ENCODE measurements around the gene ZDHHC12.

Gene ZDHHC12

GRCh38 chr9:128729766-128730517 is 6.0 kb upstream of the ZDHHC12 start:
- DNase-seq = no peak

- no peak for DNase-seq
Measured at GRCh38 chr9:128729302-128729701, 5.4 kb upstream of the ZDHHC12 start.

DNA sequence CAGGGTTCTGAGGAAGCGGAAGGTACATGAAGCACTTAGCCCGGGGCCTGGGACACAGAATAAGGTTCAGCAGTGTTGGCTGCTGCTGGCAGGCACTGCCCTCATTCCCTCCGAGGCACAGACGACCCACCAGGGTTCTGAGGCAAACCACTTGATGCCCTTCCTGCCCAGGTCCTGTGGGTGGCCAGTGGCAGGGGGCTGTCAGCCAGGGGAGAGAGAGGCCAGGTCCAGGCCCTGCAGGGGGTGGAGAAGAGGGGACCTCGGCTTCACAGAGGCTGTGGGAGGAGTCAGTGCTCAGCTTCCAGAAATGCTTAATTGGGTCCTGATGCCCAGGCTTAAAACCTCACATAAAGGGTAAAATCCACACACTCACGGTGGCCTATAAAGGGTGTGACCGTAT is 4.4 kb upstream of the ZDHHC12 start:
- no peak for DNase-seq

GRCh38 chr9:128727640-128728248 is 3.8 kb upstream of the ZDHHC12 start:
- DNase-seq = no peak

GRCh38 chr9:128724744-128725211 is 851 bp upstream of the ZDHHC12 start:
- DNase-seq = peak; percentile 58

DNA sequence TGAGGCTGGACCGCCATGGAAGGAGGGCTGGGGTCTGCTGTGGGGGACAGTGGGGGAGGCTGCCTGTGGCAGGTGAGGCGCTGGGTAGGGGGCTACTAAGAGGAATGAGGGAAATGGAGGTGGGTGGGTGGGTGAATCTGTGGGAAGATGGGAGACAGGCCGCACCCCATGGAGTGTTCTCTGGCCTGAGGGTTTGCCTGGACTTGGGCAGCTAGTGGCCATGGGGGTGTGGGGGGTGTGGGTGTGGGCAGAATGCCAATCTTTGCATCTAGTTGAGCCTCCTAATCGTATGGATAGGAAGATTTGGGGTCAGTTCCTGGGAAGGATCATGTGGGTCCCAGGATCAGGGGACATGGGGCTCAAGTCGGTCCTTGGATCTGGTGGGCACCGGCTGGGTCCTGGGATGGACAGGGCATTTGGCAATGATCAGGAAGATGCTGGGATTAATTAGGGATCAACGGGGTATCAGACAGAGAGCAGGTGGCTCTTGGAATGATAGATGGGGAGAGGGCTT is 518 bp downstream of the ZDHHC12 start:
- no peak for DNase-seq

DNA sequence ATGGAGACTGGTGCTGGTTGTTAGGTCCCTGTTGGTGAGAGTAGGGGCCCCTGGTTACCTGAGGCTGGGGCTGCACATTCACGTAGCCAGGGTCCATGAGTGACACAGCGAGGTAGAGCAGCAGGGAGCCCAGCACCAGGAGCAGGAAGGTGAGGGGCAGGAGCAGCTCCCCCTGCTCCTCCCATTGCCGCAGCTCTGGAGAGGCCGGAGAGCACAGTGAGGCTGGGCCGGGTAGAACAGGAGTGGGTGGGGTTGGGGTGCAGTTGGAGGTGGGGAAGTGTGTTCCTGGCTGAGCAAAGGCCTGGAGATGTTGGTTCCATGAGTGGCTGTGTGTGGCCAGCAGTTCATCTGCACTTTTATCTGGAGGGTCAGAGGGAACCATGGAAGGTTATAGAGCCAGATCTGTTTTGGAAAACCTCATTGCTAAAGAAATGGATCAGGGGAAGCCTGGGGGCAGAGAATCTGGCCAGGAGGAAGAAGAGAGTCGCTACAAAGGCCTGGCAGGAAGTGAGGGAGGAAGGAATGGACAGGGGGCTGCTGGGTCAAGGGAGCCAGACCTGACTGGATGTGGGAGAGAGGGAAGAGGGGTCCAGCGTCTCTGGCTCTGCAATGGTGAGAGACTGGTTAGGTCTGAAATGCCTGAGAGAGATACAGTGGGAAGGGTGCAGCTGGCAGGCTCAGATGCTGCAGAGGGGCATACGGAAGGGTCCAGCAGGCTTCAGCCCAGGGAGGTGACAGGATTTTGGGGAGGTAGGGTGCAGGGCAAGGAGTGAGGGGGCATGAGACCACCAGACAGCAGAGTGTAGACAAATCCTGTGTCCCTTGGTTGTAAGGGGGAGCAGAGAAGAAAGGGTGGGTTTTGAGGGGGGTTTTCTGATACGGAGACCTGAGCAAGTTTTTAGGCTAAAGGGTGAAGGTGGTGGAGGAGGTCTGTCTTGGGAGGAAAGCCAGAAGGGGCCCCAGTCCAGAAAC is 1.3 kb downstream of the ZDHHC12 start:
- DNase-seq = no peak

GRCh38 chr9:128721487-128722010 is 2.4 kb downstream of the ZDHHC12 start:
- no peak for DNase-seq

DNA sequence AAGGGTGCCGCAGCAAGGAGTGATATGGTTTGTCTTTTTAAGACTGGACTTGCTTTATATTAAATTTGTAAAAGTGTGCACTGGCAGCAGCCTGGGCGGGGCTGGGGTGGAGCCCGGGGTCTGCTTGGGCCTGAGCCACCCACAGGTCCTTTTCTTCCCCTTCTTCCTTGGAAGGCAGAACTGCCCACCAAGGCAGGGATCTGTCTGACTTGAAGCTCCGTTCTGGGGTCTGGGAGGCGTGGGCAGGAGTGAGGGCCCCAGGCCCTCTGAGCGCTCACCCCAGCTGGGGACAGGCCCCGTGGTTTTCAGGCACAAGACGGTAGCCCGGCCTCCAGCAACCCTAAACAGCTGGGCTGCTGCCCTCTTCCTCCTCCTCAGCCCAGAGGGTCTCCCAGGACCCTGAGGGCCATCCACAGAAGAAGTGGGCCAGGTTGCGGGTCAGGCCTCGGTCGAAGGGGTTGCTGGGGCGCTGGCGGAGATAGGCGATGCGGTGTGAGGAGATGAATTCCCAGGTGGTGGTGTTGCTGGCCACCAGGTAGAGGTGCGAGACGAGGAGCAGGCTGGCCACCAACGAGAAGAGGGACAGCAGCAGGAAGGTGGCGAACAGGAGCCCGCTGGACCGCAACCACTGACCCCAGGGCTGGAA is 3.0 kb downstream of the ZDHHC12 start:
- DNase-seq = no peak

- DNase-seq = no peak
Measured at GRCh38 chr9:128719919-128720605, 3.9 kb downstream of the ZDHHC12 start.

- no peak for DNase-seq
Measured at GRCh38 chr9:128718475-128718874, 5.5 kb downstream of the ZDHHC12 start.

DNA sequence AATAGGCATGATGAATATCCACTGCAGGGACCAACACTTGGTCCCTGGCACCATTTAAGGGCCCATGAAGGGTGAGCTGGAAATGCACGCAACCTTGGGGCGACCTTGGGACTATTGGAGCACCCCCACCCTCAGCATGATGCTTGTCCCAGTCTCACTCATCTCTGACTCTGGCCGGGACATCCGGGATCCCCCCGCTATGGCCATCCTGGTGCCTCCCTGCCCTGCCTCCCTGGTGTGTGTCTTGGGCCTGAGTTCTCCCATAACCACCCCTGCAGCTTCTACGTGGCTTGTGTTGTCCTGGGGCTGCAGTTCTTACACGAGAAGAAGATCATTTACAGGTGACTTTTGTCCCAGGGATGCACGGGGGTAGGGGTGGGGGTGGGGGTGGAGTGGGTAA is 5.9 kb downstream of the ZDHHC12 start:
- DNase-seq = no peak

DNA sequence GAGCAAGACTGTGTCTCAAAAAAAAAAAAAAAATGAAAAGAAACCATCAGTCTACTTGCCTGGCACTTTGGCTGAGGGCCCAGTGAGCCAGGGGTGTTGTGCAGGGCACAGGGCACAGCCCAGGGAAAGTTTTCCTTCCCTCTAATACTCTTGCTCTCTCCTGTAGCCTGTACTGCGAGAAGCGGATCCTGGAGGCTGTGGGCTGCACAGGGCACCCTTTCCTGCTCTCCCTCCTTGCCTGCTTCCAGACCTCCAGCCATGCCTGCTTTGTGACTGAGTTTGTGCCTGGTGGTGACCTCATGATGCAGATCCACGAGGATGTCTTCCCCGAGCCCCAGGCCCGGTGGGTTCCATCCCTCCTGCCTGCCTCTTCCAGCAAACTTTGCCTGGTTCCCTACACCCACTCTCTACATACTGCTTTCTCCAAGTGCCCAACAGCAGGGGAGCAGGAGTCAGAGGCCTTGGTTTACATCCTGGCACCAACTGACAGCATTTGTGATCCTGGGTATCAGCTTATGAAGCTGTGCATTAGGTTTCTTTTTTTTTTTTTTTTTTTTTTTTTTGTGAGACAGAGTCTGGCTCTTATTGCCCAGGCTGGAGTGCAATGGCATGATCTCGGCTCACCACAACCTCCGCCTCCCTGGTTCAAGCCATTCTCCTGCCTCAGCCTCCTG is 7.2 kb downstream of the ZDHHC12 start:
- no peak for DNase-seq

DNA sequence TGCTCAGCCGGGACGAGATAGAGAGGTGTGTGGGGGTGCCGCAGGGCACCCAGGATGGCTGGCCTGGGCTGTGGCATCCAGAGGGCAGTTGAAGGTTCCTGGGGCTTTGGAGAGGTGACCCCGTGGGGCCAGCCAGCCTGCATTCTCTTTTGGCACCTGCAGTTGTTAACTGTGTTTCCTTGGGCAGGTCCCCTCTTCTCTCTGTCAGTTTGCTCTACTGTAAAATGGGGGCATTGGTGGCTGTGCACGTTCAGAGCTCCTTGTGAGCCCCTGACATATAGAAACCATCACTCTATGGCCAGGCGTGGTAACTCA is 8.5 kb downstream of the ZDHHC12 start:
- no peak for DNase-seq

DNA sequence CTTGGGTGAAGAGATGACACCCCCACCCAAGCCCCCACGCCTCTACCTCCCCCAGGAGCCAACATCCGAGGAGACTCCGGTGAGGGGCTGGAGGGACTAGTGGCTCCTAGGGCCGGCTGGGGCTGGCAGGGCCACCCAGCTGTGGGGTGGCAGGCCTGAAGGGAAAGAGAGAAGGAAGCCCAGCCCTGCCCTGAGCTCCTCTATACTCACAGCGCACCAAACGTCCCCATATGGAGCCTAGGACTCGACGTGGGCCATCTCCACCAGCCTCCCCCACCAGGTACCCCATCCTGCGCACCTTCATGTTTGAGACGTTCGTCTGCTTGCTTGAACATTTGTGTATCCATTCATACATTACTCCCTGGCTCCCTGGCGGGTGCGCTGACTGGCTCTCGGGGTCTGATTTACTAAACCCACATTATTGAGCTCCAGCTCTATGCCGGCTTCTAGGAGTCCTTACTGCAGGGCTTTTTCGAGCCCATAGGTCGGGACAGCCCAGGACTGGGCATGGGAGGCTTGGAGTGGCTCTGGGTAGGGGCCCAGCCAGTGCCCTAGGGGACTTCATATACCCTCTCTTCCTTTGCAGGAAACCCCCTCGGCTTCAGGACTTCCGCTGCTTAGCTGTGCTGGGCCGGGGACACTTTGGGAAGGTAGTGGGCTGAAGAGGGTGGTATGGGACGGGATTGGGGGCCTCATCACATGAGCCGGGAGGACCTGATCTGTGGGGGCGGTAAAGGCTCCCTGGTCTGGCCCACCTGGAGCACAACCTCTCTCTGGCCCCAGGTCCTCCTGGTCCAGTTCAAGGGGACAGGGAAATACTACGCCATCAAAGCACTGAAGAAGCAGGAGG is 9.1 kb downstream of the ZDHHC12 start:
- DNase-seq = no peak

DNA sequence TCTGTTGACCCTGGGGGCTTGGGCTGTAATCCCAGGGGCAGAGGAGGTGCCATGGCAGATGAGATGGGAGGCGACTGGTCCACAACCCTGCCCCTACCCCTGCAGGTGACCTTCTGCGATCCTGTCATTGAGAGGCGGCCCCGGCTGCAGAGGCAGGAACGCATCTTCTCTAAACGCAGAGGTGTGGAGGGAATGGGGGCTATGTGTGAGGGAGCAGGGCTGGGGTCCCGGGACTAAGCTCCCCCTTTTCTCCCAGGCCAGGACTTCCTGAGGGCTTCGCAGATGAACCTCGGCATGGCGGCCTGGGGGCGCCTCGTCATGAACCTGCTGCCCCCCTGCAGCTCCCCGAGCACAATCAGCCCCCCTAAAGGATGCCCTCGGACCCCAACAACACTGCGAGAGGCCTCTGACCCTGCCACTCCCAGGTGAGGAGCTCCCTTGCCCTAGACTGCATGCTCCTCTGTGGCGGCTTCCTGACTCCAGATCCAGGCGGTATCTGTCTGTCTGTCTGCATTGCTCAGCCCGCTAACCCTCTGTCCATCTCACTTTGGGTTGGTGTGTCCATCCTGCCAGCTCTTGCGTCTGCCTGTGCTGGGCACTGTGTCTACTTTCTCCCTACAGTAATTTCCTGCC is 9.9 kb downstream of the ZDHHC12 start:
- DNase-seq = no peak

GRCh38 chr9:128713411-128713780 is 10.5 kb downstream of the ZDHHC12 start:
- no peak for DNase-seq

GRCh38 chr9:128712451-128713410 is 11.2 kb downstream of the ZDHHC12 start:
- DNase-seq = no peak

DNA sequence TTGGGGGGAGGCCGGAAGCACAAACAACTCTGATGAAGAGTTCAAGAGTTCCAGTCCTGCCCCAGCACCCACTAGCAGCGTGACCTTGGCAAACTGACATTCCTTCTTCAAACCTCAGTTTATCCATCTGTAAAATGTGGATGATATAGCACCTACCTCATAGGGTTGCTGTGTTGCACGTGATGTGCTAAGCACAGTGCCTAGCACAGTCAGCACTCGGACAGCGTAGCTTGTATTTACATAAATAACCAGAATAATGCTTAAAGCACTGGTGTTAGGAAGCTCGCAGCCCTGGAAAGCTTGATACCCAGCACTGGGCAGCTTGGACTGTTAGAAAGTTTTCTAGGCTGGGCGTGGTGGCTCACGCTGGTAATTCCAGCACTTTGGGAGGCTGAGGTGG is 16.5 kb downstream of the ZDHHC12 start:
- no peak for DNase-seq

Measured in femur (tissue), 1 donor.